Measurements from ENCODE around the gene SLC35A5. TPM values are rescaled to one million over a fixed set of nuclear protein-coding genes. Genes with fewer than 3 reads are reported as not detected.

SLC35A5 gene
- total RNA-seq, 2 donors from 2014 or later: 7.6 to 8.6 TPM

Other genes starting within 250 kb of the SLC35A5 start
- 1 to 10 TPM; 1.7 to 2.8 TPM for gene CD200, start 228.9 kb upstream of the SLC35A5 start, total RNA-seq
- 10 to 100 TPM in 1 of 2 donors, 1 to 10 TPM in 1; 9.4 to 16.0 TPM for gene BTLA, start 62.6 kb upstream of the SLC35A5 start, total RNA-seq
- gene ATG3, start 83 bp upstream of the SLC35A5 start, total RNA-seq: 10 to 100 TPM; 45.9 to 46.2 TPM
- gene CCDC80, start 79.1 kb downstream of the SLC35A5 start, total RNA-seq: not detected

Measured in T-helper 17 cell (primary cell).